Retinal pigment epithelial cell (primary cell): ENCODE measurements around the gene PRSS56.

ENCODE experiments used
- DNase-seq: peaks from one replicate; pipeline ENCODE4 v3.0.0-alpha.2; 2010; ENCODE audit warnings: low read depth
- H3K4me3 ChIP-seq: 2 replicates; pipeline ENCODE4 v1.5.1; 2011; ENCODE audit warnings: mild to moderate bottlenecking, low read length, control low read depth, moderate library complexity
- TF ChIP-seq, protein P1 (sequence below): conservative IDR thresholded peaks from 2 replicates; pipeline ENCODE4 v1.5.1; 2011; ENCODE audit warnings: low read depth, low read length, control low read depth, inconsistent platforms

Gene PRSS56

DNA sequence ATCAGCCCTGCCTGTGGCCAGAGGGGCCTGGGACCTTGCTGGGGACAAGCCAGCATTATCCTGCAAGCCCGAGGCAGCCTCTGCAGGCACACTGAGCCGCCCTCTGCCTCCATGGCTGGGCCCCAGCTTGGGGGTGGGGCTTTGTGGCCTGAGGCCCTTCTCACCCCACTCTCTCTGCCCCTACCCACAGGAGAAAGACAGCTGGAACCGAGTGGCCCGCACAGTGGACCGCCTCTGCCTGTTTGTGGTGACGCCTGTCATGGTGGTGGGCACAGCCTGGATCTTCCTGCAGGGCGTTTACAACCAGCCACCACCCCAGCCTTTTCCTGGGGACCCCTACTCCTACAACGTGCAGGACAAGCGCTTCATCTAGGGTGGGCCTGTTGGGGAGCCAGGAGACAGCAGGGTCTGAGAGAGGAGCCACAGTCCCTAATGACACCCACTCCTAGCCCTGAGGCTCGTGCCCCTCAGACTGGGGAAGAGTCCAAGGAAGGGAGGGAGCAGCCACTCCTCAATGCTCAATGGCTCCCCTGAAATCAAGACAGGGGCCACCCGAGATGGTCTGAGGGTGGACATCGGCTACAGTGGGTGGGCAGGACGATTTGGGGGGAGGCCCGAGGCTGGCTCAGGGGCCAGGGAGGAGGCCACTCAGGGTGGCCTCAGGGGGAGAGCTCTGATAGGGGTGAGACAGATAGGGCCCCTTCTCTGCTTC lies 14.9 kb downstream of the PRSS56 start:
- TF ChIP-seq, protein P1, sequence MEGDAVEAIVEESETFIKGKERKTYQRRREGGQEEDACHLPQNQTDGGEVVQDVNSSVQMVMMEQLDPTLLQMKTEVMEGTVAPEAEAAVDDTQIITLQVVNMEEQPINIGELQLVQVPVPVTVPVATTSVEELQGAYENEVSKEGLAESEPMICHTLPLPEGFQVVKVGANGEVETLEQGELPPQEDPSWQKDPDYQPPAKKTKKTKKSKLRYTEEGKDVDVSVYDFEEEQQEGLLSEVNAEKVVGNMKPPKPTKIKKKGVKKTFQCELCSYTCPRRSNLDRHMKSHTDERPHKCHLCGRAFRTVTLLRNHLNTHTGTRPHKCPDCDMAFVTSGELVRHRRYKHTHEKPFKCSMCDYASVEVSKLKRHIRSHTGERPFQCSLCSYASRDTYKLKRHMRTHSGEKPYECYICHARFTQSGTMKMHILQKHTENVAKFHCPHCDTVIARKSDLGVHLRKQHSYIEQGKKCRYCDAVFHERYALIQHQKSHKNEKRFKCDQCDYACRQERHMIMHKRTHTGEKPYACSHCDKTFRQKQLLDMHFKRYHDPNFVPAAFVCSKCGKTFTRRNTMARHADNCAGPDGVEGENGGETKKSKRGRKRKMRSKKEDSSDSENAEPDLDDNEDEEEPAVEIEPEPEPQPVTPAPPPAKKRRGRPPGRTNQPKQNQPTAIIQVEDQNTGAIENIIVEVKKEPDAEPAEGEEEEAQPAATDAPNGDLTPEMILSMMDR, result no peak
- no peak for DNase-seq
- no peak overlapping the region for H3K4me3 ChIP-seq

DNA sequence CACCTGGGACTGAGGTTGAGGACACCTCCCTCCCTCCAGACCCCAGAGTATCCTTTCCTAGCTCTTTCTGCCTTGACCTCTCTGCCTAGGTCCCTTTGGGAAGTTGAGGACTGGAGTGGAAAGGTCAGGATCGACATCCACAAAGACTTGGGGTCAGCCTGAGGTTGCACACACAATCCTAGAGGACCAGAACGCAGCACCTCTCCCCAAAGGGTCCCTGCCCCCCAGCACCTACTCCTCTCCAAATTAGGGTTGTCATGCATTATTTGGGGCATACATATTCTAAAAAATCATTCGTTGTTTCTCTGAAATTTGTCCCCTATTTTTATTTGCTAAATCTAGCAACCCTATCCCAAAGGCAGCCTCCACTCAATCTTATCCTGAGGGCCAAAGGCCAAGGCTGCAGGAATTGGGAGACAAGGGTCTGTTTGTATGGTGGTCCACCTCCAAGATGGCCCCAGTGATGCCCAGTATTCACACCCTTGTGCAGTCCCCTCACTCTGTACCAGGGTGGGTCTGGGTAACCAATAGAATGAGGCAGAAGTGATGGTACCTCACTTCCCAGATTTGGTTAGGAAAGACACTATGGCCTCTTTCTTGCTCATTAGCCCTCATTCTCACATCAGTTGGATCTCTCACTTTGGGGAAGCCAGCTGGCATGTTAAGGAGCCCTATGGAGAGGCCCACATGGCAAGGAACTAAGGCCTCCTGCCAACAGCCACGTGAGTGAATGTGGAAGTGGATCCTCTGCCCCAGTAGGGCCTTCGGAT lies 15.8 kb downstream of the PRSS56 start:
- DNase-seq, result no peak
- H3K4me3 ChIP-seq, result no peak overlapping the region
- TF ChIP-seq, protein P1, result no peak

DNA sequence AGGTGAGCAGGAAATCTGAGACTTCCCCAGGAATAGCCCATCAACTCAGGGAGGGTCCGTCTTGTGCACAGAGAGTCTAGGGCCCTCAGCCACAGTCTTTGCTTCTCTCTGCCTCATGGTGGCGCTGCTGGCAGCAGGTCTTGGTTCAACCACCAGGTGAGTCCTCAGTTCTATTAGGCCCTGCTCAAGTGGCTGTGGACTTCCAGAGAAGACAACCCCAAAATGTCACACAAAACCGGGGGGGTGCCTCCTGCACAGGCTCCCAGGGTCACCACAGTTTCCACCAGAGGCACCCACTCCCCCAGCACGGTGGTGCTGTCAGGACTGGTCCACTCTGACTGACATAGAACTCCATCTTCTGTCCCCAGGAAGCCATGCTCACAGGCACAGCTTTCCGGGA lies 16.9 kb downstream of the PRSS56 start:
- TF ChIP-seq, protein P1, result peak; percentile 54

DNA sequence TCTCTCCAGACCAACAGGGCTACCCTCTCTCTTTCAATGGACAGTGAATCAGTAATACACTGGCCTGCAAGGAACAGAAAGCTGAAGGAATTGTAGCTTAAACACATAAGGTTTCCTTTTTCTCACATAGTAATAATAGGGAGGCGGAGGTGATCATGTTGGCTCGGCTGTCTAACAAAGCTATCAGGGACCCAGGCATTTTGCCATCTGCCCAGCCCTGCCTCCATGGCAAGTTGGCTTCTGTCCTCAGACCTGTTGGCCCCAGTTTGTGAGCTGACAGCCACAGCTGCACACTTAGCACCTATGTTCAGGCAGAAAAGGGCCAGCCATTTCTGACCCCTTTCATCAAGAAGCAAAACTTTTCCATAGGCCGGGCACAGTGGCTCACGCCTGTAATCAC lies 17.3 kb downstream of the PRSS56 start:
- TF ChIP-seq, protein P1, result no peak
- no peak overlapping the region for H3K4me3 ChIP-seq
- no peak for DNase-seq

More for the DNA sequence above, 16.9 kb downstream of the PRSS56 start:
- DNase-seq, result no peak
- no peak overlapping the region for H3K4me3 ChIP-seq

DNA sequence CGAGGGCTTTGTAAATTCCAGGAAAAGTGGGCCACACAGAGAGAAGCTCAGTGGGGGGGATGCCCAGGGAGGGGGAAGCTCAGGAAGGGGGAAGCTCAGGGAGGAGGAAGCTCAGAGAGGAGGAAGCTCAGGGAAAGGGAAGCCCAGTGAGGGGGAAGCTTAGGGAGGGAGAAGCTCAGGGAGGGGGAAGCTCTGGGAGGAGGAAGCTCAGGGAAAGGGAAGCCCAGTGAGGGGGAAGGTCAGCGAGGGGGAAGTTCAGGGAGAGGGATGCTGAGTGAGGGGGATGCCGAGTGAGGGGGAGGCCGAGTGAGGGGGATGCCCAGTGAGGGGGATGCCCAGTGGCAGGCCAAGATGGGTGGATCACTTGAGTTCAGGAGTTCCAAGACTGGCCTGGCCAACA lies 18.5 kb downstream of the PRSS56 start:
- no peak overlapping the region for H3K4me3 ChIP-seq
- no peak for DNase-seq
- TF ChIP-seq, protein P1, result no peak

DNA sequence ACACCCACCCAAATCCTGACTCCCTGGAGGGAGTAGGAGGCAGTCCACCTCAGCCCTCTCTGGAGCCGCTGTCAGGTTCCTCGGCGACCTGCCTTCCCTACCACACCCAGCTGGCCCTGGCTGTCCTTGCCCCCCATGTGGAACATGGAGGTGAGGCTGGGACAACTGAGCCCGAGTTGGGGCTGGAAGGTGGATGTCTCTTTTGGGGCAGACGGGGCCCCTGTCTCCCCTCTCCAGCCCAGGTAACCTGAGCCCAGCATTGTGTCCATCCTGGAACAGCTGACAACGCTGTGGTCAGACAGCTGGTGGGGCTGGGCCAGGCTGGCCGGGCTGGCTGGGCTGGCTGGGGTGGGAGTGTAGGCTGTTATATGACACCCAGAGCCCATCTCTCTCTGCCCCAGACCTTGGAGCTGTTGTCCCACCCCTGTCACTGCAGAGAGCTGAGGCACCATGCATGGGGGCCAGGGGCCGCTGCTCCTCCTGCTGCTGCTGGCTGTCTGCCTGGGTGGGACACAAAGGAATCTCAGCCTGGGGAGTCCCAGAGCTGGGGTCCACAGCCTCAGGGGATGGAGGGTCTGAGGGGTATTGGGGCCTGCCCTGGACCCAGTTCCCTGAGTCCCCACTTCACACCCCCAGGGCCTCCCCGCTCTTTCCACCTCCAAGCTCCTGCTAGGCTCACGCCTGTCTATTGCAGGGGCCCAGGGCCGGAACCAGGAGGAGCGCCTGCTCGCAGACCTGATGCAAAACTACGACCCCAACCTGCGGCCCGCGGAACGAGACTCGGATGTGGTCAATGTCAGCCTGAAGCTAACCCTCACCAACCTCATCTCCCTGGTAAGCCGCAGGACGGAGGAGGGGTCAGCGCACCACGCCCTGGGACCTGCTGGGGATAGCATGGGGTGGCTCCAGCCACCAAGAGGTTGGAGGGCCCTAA lies 19.4 kb downstream of the PRSS56 start, which contains the start of gene CHRNG:
TSS of gene CHRNG (plus strand) at position 395 of the 934 bp plus-strand sequence. CDS start at position 451, 56 bp downstream.
- TF ChIP-seq, protein P1, result no peak
- H3K4me3 ChIP-seq, result no peak within 1 kb of the TSS
- no peak for DNase-seq
